EL (cell line): Measurements from ENCODE around the gene TP73.

Source experiments
- DNase-seq: peaks from one replicate; pipeline ENCODE4 v3.0.0-alpha.2; 2016

The TP73 gene

GRCh38 chr1:3636080-3636479, 16.2 kb upstream of the TP73 start:
- DNase-seq = no peak

DNA sequence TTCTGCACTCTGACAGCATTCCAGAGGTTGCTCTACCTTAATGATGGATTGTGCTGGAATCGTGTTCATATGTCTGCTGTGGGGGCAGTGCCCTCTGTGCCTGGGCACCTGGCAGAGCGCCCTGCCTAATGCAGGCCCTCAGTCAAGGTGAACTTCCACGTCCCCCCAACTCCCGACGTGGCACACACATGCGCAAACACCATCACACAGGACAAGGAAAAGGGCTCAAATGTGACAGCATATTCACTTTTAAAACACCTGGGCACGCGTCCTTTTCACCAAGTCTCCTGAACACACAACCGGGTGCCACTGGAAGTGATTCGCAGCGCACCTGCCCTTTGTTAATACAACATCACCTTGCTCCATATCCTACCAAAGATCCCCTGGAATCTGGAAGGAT, 15.8 kb upstream of the TP73 start:
- no peak for DNase-seq

GRCh38 chr1:3638027-3638426, 14.3 kb upstream of the TP73 start:
- DNase-seq = no peak

- DNase-seq = no peak
These were observed 13.6 kb upstream of the TP73 start for GRCh38 chr1:3638676-3639075.

DNA sequence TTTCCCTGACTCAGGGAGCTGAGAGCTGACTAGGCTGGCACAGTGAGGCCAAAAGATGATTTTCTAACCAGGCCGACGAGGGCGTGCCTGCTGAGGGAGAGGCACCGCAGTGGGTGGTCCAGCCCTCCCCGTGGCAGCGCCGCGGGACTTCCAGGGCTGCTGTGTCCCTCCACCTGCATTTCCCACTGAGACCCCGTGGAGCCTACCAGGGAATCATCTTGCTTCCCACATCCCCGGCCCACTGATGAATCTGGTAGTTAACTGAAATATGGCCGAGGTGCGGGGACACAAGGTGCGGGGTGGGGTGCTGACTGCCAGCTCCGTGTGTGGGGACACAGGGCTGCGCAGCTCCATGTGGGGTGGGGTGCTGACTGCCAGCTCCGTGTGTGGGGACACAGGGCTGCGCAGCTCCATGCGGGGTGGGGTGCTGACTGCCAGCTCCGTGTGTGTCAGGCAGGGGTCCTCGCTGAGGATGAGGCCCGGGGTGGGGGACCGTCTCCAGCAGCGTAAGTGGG, 12.9 kb upstream of the TP73 start:
- DNase-seq = no peak

- no peak for DNase-seq
These were observed 12.0 kb upstream of the TP73 start for GRCh38 chr1:3640121-3640837.

GRCh38 chr1:3641046-3641760, 11.1 kb upstream of the TP73 start:
- DNase-seq = no peak

GRCh38 chr1:3641816-3642215, 10.5 kb upstream of the TP73 start:
- no peak for DNase-seq

DNA sequence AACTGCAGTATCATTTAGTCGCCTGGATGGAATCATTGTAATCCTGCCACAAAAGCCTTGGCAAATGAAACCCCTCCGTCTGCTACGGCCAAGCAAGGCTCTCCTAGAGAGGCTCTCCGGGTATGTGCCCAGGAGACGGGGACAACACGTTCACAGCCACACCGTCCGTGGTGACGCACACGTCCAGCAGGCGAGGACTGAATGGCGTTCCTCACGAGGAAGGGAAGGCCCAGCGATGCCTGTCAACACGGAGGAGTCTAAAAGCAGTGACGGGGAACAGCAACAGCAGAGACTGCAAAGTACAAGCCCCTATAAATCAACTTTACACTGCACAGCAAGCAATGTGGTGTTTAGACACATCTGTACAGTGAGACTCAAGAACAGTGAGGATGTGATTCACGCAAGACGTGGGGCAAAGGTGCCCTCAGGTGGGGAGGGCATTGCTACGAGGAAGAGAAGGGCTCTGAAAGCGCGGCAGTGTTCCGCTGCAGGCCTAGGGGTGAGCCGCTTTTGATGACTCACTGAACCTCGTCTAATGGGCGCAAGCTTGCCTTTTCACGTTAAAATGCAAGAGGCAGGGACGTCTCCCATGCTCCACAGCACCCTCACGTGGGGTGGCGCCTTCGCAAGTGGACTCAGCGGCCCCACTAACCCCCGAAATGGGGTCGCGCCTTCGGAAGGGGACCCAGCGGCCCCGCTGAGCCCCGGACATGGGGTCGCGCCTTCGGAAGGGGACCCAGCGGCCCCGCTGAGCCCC, 9.2 kb upstream of the TP73 start:
- no peak for DNase-seq

DNA sequence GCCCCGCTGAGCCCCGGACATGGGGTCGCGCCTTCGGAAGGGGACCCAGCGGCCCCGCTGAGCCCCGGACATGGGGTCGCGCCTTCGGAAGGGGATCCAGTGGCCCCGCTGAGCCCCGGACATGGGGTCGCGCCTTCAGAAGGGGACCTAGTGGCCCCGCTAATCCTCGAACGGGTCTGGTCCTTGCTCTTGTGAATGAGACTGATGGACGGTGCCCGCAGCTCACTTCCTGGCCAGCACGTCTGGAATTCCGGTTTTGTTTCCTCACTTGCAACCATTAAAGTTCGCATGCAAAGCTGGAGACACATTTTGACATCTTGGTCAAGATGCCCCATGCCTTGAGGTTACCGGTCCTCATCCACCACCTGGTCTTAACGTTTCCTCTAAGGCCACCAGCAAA, 8.0 kb upstream of the TP73 start:
- DNase-seq = no peak

DNA sequence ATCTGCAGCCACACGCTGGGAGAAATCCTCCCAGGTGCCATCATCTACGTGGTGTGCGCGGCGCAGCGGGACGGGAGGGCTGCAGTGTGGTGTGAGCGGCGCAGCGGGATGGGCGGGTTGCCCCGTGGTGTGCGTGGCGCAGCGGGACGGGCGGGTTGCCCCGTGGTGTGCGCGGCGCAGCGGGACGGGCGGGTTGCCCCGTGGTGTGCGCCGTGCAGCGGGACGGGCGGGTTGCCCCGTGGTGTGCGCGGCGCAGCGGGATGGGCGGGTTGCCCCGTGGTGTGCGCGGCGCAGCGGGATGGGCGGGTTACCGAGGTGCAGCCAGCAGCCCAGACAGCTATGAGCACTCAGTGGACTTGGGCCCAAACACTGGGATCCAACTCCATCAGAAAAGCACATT, 7.1 kb upstream of the TP73 start:
- DNase-seq = no peak

DNA sequence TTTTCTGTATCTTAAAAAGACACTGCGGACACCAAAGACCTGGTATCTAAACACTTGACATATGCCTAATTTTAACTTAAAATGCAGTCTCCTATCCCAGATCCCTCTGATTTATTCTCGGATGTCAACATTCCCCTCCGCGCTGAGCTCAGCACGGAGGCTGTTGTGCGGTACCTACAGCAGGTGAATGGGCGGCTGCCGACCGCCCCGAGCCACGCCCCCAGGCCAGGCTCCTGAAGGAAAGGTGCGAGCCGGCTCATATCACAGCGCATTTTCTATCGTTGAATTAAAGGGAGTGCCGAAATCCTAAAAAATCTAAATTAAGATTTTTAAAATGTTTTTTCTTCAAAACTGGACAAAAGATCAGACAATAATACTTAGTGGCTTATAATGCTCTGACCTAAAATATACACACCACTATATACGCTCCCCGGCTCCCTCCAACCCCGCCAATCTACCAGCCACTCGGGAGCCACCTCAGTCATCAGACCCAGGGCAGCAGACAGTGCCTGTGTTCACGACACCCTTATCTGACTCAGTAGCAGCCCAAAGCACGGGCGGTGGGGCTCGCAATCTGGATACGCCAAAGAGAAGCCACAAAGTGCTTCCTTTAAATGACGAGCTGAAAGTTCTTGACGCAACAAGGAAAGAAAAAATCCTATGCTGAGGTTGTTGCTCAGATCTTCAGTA, 6.5 kb upstream of the TP73 start:
- DNase-seq = no peak

DNA sequence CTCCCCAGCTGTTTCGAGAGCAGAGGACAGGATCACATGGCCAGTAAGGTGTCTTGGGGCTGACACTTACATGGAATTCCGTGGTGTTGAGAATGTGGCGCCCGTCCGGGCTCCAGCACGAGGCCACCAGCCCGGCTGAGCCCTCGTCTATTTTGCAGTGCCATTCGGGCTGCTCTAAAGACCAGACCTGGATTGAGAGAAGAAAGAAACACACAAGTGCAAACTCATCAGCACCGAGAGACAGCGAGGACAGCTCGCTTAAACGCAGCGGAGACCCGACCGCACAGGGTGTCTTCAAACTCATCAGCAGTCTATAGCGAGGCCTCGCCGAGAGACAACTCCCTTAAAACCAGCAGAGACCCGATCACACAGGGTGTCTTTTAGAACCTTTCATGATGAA, 5.7 kb upstream of the TP73 start:
- DNase-seq = no peak

- DNase-seq = peak; percentile 91
These were observed 2.7 kb upstream of the TP73 start, which contains the start of gene WRAP73 for GRCh38 chr1:3649342-3650247. Gene WRAP73, minus strand, starts transcription at chr1:3650103. Its CDS starts 104 bp downstream, at chr1:3649999.

GRCh38 chr1:3650248-3651025, 1.9 kb upstream of the TP73 start:
- DNase-seq = no peak

- DNase-seq = no peak
These were observed 1.0 kb upstream of the TP73 start for GRCh38 chr1:3651026-3651929.

- DNase-seq = no peak
These were observed 401 bp downstream of the TP73 start for GRCh38 chr1:3652548-3653285.

DNA sequence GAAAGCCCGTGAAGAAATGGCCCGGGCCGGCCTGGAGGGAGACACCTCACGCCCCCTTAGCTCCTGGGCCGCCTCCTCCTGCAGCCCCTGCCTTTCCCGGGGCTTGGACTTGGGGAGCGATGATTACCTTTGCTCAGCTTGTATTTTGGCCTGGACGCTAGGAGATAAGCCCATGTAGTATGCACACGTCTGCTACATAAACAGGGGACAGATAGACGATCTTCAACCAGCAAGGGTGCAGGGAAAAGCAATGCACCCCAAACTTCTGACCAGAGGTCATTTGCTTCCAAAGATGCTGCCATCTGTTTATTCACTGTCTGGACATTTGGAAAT, 936 bp downstream of the TP73 start:
- DNase-seq = no peak

DNA sequence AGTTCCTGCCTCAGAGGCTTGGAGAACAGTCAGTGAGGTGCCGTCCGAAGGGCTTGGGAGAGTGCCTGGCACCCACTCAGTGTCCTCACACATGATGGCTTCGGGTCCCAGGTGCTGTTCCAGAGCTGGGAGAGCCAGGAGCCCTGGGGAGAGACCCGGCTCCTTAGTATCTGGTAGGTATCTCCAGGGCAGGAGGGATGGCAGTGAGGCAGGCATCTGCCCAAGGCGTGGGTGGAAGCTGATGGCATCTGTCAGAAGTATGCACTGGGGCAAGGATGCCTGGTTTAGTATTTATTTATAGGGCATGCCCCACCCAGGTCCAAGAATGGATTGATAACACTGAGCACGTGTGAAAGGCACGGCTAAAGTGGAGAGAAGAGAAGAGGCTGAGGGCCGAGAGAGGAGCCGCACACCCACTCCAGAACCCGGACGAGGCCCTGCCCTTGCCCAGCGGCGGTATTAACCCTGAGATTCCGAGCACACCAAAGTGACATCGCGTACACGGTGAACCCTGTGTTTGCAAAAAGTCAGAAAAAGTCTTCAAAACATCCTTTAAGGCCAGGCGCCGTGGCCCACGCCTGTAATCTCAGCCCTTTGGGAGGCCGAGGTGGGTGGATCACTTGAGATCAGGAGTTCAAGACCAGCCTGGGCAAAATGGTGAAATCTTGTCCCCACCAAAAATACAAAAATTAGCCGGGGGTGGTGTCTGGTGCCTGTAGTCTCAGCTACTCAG, 2.4 kb downstream of the TP73 start:
- DNase-seq = no peak
